Spleen (tissue), 11 donors: ENCODE results near the gene FSTL3. TPM values are rescaled to one million over a fixed set of nuclear protein-coding genes. Genes with fewer than 3 reads are reported as not detected.

Source experiments
- DNase-seq: peaks from one replicate; pipeline ENCODE4 v3.0.0-alpha.2; 2020
- H3K27ac ChIP-seq, 8 donors: fragments of 200-600 bp; sonication (generic) in 7 of 8; 1 replicate in 4 of 8; 2 replicates in 4 of 8; pipeline versions ENCODE4 v1.5.0 to v1.8.0; 2016 to 2021; ENCODE audit warnings: inconsistent platforms in 4 of 8, mild to moderate bottlenecking in 4 of 8, moderate library complexity in 1 of 8
- H3K27me3 ChIP-seq, 7 donors: fragments of 200-600 bp; sonication (generic) in 6 of 7; replicated peaks in 1 of 7; 1 replicate in 4 of 7; 2 replicates in 3 of 7; pipeline versions ENCODE4 v1.5.0 to v1.8.0; 2016 to 2021; ENCODE audit warnings: inconsistent platforms in 3 of 7, mild to moderate bottlenecking in 1 of 7
- H3K36me3 ChIP-seq, 6 donors: fragments of 200-600 bp; sonication (generic) in 5 of 6; 1 replicate in 4 of 6; 2 replicates in 2 of 6; pipeline versions ENCODE4 v1.5.0 to v1.8.0; 2016 to 2021; ENCODE audit warnings: inconsistent platforms in 2 of 6
- H3K4me1 ChIP-seq, 6 donors: fragments of 200-600 bp; sonication (generic) in 5 of 6; 1 replicate in 3 of 6; 2 replicates in 3 of 6; pipeline versions ENCODE4 v1.5.0 to v1.8.0; 2016 to 2021; ENCODE audit warnings: inconsistent platforms in 3 of 6
- H3K4me3 ChIP-seq, 8 donors: fragments of 200-600 bp; sonication (generic) in 7 of 8; 1 replicate in 4 of 8; 2 replicates in 4 of 8; pipeline versions ENCODE4 v1.5.0 to v1.8.0; 2016 to 2021; ENCODE audit warnings: inconsistent platforms in 4 of 8, mild to moderate bottlenecking in 4 of 8, moderate library complexity in 2 of 8
- H3K9me3 ChIP-seq, 8 donors: fragments of 200-600 bp; sonication (generic) in 7 of 8; 1 replicate in 4 of 8; 2 replicates in 4 of 8; pipeline versions ENCODE4 v1.5.0 to v1.8.0; 2016 to 2021; ENCODE audit warnings: inconsistent platforms in 4 of 8
- POLR2A ChIP-seq, 3 donors: fragments of 450-650 bp; IDR thresholded peaks; one replicate each; pipeline ENCODE4 v1.5.1; 2017; ENCODE audit warnings: antibody characterized with exemption in 3 of 3, mild to moderate bottlenecking in 1 of 3
- POLR2AphosphoS5 ChIP-seq, 3 donors: sonication (generic); formaldehyde crosslinking; IDR thresholded peaks; one replicate each; pipeline ENCODE4 v1.5.1; 2017; ENCODE audit warnings: antibody characterized with exemption in 3 of 3
- WGBS, 5 donors: extraction: QIAGEN DNeasy Blood & Tissue Kit in 3 of 5; methylation state at CpG; one replicate each; pipeline versions ENCODE4 v1.1.5 to v1.1.7; 2013 to 2018; 5-methylcytosine and 5-hydroxymethylcytosine counted together
- intact Hi-C: fragments of 100-400 bp; cut with DNase I; formaldehyde crosslinking; loops from one replicate; pipeline ENCODE4 v1.15.0; 2023; ENCODE audit warnings: low total_unique reads
- polyA plus RNA-seq, 3 donors: library from polyadenylated mRNA; stranded (reverse); fragments of 200-250 nt; gene quantifications; one replicate each; pipeline ENCODE4 v1.2.1, GENCODE V29; 2013
- total RNA-seq, 7 donors: library from RNA; depleted of rRNA in 3 of 7; stranded (reverse); fragments of >200 nt in 3 of 7; fragmentation: NEBNext Ultra II Directional in 4 of 7; extraction: Animal tissue kit (Norgen Biotek cat#: 25700) in 4 of 7; gene quantifications; one replicate each; pipeline versions ENCODE4 v1.1.0 to v1.2.1, GENCODE V29; 2016 to 2021
- TF ChIP-seq, protein P1 (sequence below), 11 experiments: fragments of 200-600 bp in 7 of 11; fragments of 450-650 bp in 4 of 11; sonication (generic) in 4 of 11; IDR thresholded peaks in 8 of 11; conservative IDR thresholded peaks in 3 of 11; 1 replicate in 7 of 11; 2 replicates in 4 of 11; pipeline versions ENCODE4 v1.4.0 to v1.8.0; 2016 to 2021; ENCODE audit warnings: antibody characterized with exemption in 11 of 11, inconsistent platforms in 4 of 11, mild to moderate bottlenecking in 1 of 11
- donor health status: healthy with polysubstance abuse.
- donor health status: DM: no; HTN: no; CAD: no; lungs with moderate emphysema.
- donor health status: DM: no; HTN: no; CAD: no.
- donor health status: Bipolar disorder and iron deficiency.
- donor health status: healthy.
- donor health status: DM: no; HTN: no; CAD: no.
- donor health status: DM: yes; HTN: yes; CAD: no.

Gene FSTL3
- total and polyA plus RNA-seq, 10 donors, result 5.6 to 43.4 (median 15.3) TPM

GRCh38 chr19:639253-640160, 36.7 kb upstream of the FSTL3 start, which contains the start of gene FGF22:
TSS of gene FGF22 (plus strand) at chr19:639879. CDS start at chr19:639926, 47 bp downstream.
- 3 to 18% (median 8%) methylated on average over 43 to 109 of the region's 109 CpGs for WGBS, 5 donors
- peak within 1 kb of the TSS in 7 of 8 donors; percentile 12 to 72 (median 46) for H3K4me3 ChIP-seq

GRCh38 chr19:640161-640558, 36.0 kb upstream of the FSTL3 start:
- WGBS, 5 donors, result 38 to 67% (median 40%) methylated on average over 1 to 25 of the region's 25 CpGs
- Histone ChIP-seq H3K9me3 (no peaks in the 10 kb centered on the region), H3K27me3 (peaks cover 0 to 14% (median 0%) of the 10 kb centered on the region in 7 donors), H3K27ac (peak overlapping the region in 3 of 8 donors; percentile 16 to 32 (median 31)), H3K4me1 (peaks cover 9 to 29% (median 18%) of the 10 kb centered on the region in 6 donors), H3K36me3 (peaks cover 0 to 22% (median 7%) of the 10 kb centered on the region in 6 donors), H3K4me3 (peak overlapping the region in 7 of 8 donors; percentile 12 to 72 (median 46))
- TF ChIP-seq, protein P1, sequence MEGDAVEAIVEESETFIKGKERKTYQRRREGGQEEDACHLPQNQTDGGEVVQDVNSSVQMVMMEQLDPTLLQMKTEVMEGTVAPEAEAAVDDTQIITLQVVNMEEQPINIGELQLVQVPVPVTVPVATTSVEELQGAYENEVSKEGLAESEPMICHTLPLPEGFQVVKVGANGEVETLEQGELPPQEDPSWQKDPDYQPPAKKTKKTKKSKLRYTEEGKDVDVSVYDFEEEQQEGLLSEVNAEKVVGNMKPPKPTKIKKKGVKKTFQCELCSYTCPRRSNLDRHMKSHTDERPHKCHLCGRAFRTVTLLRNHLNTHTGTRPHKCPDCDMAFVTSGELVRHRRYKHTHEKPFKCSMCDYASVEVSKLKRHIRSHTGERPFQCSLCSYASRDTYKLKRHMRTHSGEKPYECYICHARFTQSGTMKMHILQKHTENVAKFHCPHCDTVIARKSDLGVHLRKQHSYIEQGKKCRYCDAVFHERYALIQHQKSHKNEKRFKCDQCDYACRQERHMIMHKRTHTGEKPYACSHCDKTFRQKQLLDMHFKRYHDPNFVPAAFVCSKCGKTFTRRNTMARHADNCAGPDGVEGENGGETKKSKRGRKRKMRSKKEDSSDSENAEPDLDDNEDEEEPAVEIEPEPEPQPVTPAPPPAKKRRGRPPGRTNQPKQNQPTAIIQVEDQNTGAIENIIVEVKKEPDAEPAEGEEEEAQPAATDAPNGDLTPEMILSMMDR (IDR thresholded peaks at IDR 0.05 in 8 of 11, conservative IDR thresholded peaks at IDR 0.05 in 3 of 11), result no peak
- no peak for TF ChIP-seq POLR2A (IDR thresholded peaks at IDR 0.05)
- no peak for TF ChIP-seq POLR2AphosphoS5 (IDR thresholded peaks at IDR 0.05)
- intact Hi-C loops, result no loop called here
- no peak for DNase-seq

More at GRCh38 chr19:639253-640160, 36.7 kb upstream of the FSTL3 start, which contains the start of gene FGF22:
- intact Hi-C loops, result no loop called here
- peaks cover 0 to 14% (median 0%) of the 10 kb centered on the region in 7 donors for H3K27me3 ChIP-seq
- H3K27ac ChIP-seq, result peak within 1 kb of the TSS in 3 of 8 donors; percentile 19 to 34 (median 31)
- H3K9me3 ChIP-seq, result no peaks in the 10 kb centered on the region
- DNase-seq, result peak; percentile 96
- peaks cover 0 to 16% (median 2%) of the 10 kb centered on the region in 6 donors for H3K36me3 ChIP-seq
- H3K4me1 ChIP-seq, result peaks cover 9 to 34% (median 19%) of the 10 kb centered on the region in 6 donors
- no peak for TF ChIP-seq POLR2A (IDR thresholded peaks at IDR 0.05)
- TF ChIP-seq, protein P1 (IDR thresholded peaks at IDR 0.05 in 8 of 11, conservative IDR thresholded peaks at IDR 0.05 in 3 of 11), result no peak
- peak in 2 of 3 donors; percentile 39 to 57 for TF ChIP-seq POLR2AphosphoS5 (IDR thresholded peaks at IDR 0.05)

DNA sequence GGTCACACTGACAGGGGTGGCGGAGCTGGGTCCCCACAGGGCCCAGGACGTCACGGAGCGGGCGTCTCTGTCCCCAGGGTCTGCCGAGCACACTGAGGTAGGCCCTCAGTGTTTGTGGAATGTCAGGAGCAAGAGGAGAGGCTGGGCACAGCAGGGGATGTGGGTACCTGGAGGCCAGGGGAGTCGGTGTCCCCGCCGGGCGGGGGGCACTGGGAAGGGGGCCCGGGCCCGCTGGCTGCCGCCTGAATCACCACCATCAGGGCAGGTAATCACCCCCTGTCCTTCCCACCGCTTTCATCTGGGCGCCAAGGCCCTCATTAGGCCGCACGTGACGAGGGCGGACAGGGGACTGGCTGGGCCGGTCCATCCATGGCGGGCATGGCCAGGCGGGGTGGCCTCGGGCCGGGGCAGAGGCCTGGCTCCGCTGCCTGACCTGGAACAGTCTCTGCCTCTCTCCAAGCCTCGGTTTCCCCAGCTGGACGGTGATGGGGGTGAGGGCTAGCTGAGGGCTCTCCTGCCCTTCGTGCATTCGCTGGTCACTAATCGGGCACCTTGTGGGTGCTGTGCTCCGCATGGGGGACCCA, 35.5 kb upstream of the FSTL3 start:
- no peak for DNase-seq
- H3K9me3 ChIP-seq, result no peaks in the 10 kb centered on the region
- intact Hi-C loops, result no loop called here
- WGBS, 5 donors, result 90 to 95% (median 91%) methylated on average over 28 to 31 of the region's 31 CpGs
- peaks cover 9 to 29% (median 18%) of the 10 kb centered on the region in 6 donors for H3K4me1 ChIP-seq
- H3K4me3 ChIP-seq, result no peak overlapping the region
- TF ChIP-seq, protein P1 (IDR thresholded peaks at IDR 0.05 in 8 of 11, conservative IDR thresholded peaks at IDR 0.05 in 3 of 11), result no peak
- TF ChIP-seq POLR2A (IDR thresholded peaks at IDR 0.05) (no peak), POLR2AphosphoS5 (IDR thresholded peaks at IDR 0.05) (no peak)
- H3K27ac ChIP-seq, result no peak overlapping the region
- peaks cover 0 to 14% (median 0%) of the 10 kb centered on the region in 7 donors for H3K27me3 ChIP-seq
- peaks cover 0 to 27% (median 10%) of the 10 kb centered on the region in 6 donors for H3K36me3 ChIP-seq
